SU-DHL-6 (cell line): ENCODE results near the gene SREK1IP1.

Experiments used
- H2AFZ ChIP-seq: fragments of 200-600 bp; sonication (generic); 2 replicates; pipeline ENCODE4 v1.6.1; 2014; ENCODE audit warnings: low read depth, mild to moderate bottlenecking, moderate library complexity, mixed read lengths, antibody characterized with exemption, low read length; ENCODE audit not compliant: severe bottlenecking
- H3F3A ChIP-seq: fragments of 200-600 bp; shearing (Covaris generic); 2 replicates; pipeline ENCODE4 v1.6.0; 2016; ENCODE audit warnings: antibody characterized with exemption, mild to moderate bottlenecking; ENCODE audit not compliant: insufficient read depth
- H3K27ac ChIP-seq: fragments of 200-600 bp; sonication (generic); 2 replicates; pipeline ENCODE4 v1.5.1; 2016; ENCODE audit warnings: low read depth, mild to moderate bottlenecking, low read length, moderate library complexity, mixed read lengths
- H3K27me3 ChIP-seq: fragments of 200-600 bp; sonication (generic), shearing (Covaris generic); 2 replicates; pipeline ENCODE4 v1.6.0; 2014; ENCODE audit warnings: mild to moderate bottlenecking, low read length
- H3K36me3 ChIP-seq: fragments of 200-600 bp; sonication (generic); 2 replicates; pipeline ENCODE4 v1.6.1; 2014; ENCODE audit warnings: mild to moderate bottlenecking, low read length, mixed read lengths
- H3K4me2 ChIP-seq: fragments of 300-600, 200-600 bp; shearing (Covaris generic), sonication (generic); 2 replicates; pipeline ENCODE4 v1.6.0; 2014; ENCODE audit warnings: low read length, low read depth, mild to moderate bottlenecking; ENCODE audit not compliant: poor library complexity, severe bottlenecking
- H3K4me3 ChIP-seq: fragments of 200-600 bp; sonication (generic); 2 replicates; pipeline ENCODE4 v1.5.1; 2014; ENCODE audit warnings: antibody characterized with exemption, low read length, mild to moderate bottlenecking, mixed read lengths; ENCODE audit not compliant: insufficient read depth, poor library complexity, severe bottlenecking
- H3K79me2 ChIP-seq: fragments of 200-600 bp; sonication (generic); 2 replicates; pipeline ENCODE4 v1.6.1; 2014; ENCODE audit warnings: mild to moderate bottlenecking, low read length, moderate library complexity; ENCODE audit not compliant: insufficient read depth
- H3K9ac ChIP-seq: fragments of 200-600 bp; sonication (generic); 2 replicates; pipeline ENCODE4 v1.7.0; 2014; ENCODE audit warnings: mild to moderate bottlenecking, low read length
- H3K9me2 ChIP-seq: fragments of 200-600 bp; sonication (generic); replicated peaks from 2 replicates; pipeline ENCODE4 v1.6.1; 2014; ENCODE audit warnings: low read length; ENCODE audit not compliant: insufficient read depth
- H3K9me3 ChIP-seq: fragments of 200-600 bp; sonication (generic); 2 replicates; pipeline ENCODE4 v1.6.1; 2014; ENCODE audit warnings: low read length, mixed read lengths; ENCODE audit not compliant: insufficient read depth
- H4K20me1 ChIP-seq: fragments of 200-600 bp; sonication (generic); 2 replicates; pipeline ENCODE4 v1.6.1; 2014; ENCODE audit warnings: low read depth, mild to moderate bottlenecking, antibody characterized with exemption, low read length, moderate library complexity, mixed read lengths
- CTCF ChIP-seq: fragments of 200-600 bp; sonication (generic); IDR thresholded peaks from one replicate; pipeline ENCODE4 v1.5.1; 2017; ENCODE audit warnings: antibody characterized with exemption, mild to moderate bottlenecking, low read length, moderate library complexity; ENCODE audit not compliant: insufficient read depth, poor library complexity, severe bottlenecking
- EZH2phosphoT487 ChIP-seq: fragments of 200-600 bp; sonication (generic), shearing (Covaris generic); conservative IDR thresholded peaks from 2 replicates; pipeline ENCODE4 v1.6.1; 2018; ENCODE audit warnings: mild to moderate bottlenecking, antibody characterized with exemption, low read length, moderate library complexity, mixed read lengths

Gene SREK1IP1

GRCh38 chr5:64800926-64801325, 32.4 kb upstream of the SREK1IP1 start:
- Histone ChIP-seq H3K36me3 (peaks cover 8% of the 10 kb centered on the region; the same call in 1 of the 2 replicates), H3K9me3 (no peaks in the 10 kb centered on the region), H3K79me2 (no peaks in the 10 kb centered on the region), H3K27ac (no peak overlapping the region), H3K27me3 (no peaks in the 10 kb centered on the region), H4K20me1 (no peaks in the 10 kb centered on the region), H2AFZ (no peak overlapping the region), H3K9ac (no peak overlapping the region), H3K4me2 (no peak overlapping the region), H3F3A (no peaks in the 10 kb centered on the region), H3K9me2 (no peaks in the 10 kb centered on the region), H3K4me3 (no peak overlapping the region)
- TF ChIP-seq CTCF (no peak), EZH2phosphoT487 (no peak)

GRCh38 chr5:64796301-64796700, 27.8 kb upstream of the SREK1IP1 start:
- H4K20me1 ChIP-seq, result no peaks in the 10 kb centered on the region
- H3K9me2 ChIP-seq, result no peaks in the 10 kb centered on the region
- no peak overlapping the region for H3K27ac ChIP-seq
- no peaks in the 10 kb centered on the region for H3K79me2 ChIP-seq
- H3F3A ChIP-seq, result no peaks in the 10 kb centered on the region
- H3K27me3 ChIP-seq, result no peaks in the 10 kb centered on the region
- TF ChIP-seq CTCF (no peak), EZH2phosphoT487 (no peak)
- H2AFZ ChIP-seq, result no peak overlapping the region
- no peak overlapping the region for H3K4me3 ChIP-seq
- no peaks in the 10 kb centered on the region; the same call in 1 of the 2 replicates for H3K36me3 ChIP-seq
- no peaks in the 10 kb centered on the region for H3K9me3 ChIP-seq
- no peak overlapping the region for H3K4me2 ChIP-seq
- no peak overlapping the region for H3K9ac ChIP-seq

GRCh38 chr5:64794053-64794770, 25.7 kb upstream of the SREK1IP1 start:
- Histone ChIP-seq H3K9me3 (no peaks in the 10 kb centered on the region), H3K4me2 (no peak overlapping the region), H2AFZ (no peak overlapping the region), H3K79me2 (no peaks in the 10 kb centered on the region), H3K27ac (no peak overlapping the region), H3K36me3 (peaks cover 3% of the 10 kb centered on the region; the same call in 1 of the 2 replicates), H3F3A (no peaks in the 10 kb centered on the region), H3K27me3 (no peaks in the 10 kb centered on the region), H3K4me3 (no peak overlapping the region), H3K9ac (no peak overlapping the region), H3K9me2 (no peaks in the 10 kb centered on the region), H4K20me1 (no peaks in the 10 kb centered on the region)
- TF ChIP-seq CTCF (no peak), EZH2phosphoT487 (no peak)
